SK-N-SH (cell line): ENCODE data around the gene TP73. TPM values are rescaled to one million over a fixed set of nuclear protein-coding genes. Genes with fewer than 3 reads are reported as not detected.

Experiments used
- CTCF ChIA-PET: fragments of 300-600, 350-600 bp; formaldehyde crosslinking; extraction: SDS; loops from one replicate; lab custom pipeline; 2021; lab: Yijun Ruan, JAX
- POLR2A ChIA-PET: fragments of 350-600 bp; sonication (Branson Sonifier 250); formaldehyde crosslinking; extraction: SDS; loops from one replicate; lab custom pipeline; 2020; ENCODE audit warnings: antibody characterized with exemption, inconsistent platforms; lab: Yijun Ruan, JAX
- DNase-seq: peaks from one replicate; pipeline ENCODE4 v3.0.0; 2012
- H2AFZ ChIP-seq: fragments of 200-600 bp; sonication (generic); 2 replicates; pipeline ENCODE4 v1.8.1; 2016; ENCODE audit warnings: antibody characterized with exemption, mild to moderate bottlenecking, low read depth
- H3F3A ChIP-seq: fragments of 200-600 bp; sonication (generic); replicated peaks from 2 replicates; pipeline ENCODE3; 2016; ENCODE audit warnings: antibody characterized with exemption, mild to moderate bottlenecking; ENCODE audit not compliant: insufficient read depth
- H3K27ac ChIP-seq, 2 experiments: fragments of 200-500 bp in 1 of 2; fragments of 200-600 bp in 1 of 2; sonication (Bioruptor generic) in 1 of 2; sonication (generic), shearing (Covaris generic) in 1 of 2; 2 replicates each; pipeline versions ENCODE4 v1.5.1 to v1.6.1; 2014 to 2016; ENCODE audit warnings: low read depth in 2 of 2, inconsistent platforms in 1 of 2, low read length in 1 of 2, mild to moderate bottlenecking in 1 of 2, mixed read lengths in 1 of 2
- H3K27me3 ChIP-seq: fragments of 200-600 bp; sonication (generic), shearing (Covaris generic); 2 replicates; pipeline ENCODE4 v1.6.1; 2016; ENCODE audit warnings: mixed run types; ENCODE audit not compliant: insufficient read depth
- H3K36me3 ChIP-seq, 2 experiments: fragments of 200-500 bp in 1 of 2; fragments of 200-600 bp in 1 of 2; sonication (Bioruptor generic) in 1 of 2; sonication (generic) in 1 of 2; replicated peaks in 1 of 2; 2 replicates each; pipeline versions ENCODE3 to v1.5.1; 2014 to 2016; ENCODE audit warnings: low read length in 1 of 2, mild to moderate bottlenecking in 1 of 2; ENCODE audit not compliant: insufficient read depth in 2 of 2, control insufficient read depth in 1 of 2
- H3K4me1 ChIP-seq, 2 experiments: fragments of 200-500 bp in 1 of 2; fragments of 200-600 bp in 1 of 2; sonication (Bioruptor generic) in 1 of 2; sonication (generic), shearing (Covaris generic) in 1 of 2; 2 replicates each; pipeline versions ENCODE4 v1.5.1 to v1.6.1; 2014 to 2016; ENCODE audit warnings: low read depth in 1 of 2, low read length in 1 of 2, mixed run types in 1 of 2; ENCODE audit not compliant: insufficient read depth in 2 of 2, control insufficient read depth in 1 of 2
- H3K4me2 ChIP-seq: fragments of 200-600 bp; sonication (generic), shearing (Covaris generic); 2 replicates; pipeline ENCODE4 v1.6.1; 2017; ENCODE audit warnings: mixed run types
- H3K4me3 ChIP-seq, 2 experiments: fragments of 200-500 bp in 1 of 2; fragments of 200-600 bp in 1 of 2; sonication (Bioruptor generic) in 1 of 2; sonication (generic), shearing (Covaris generic) in 1 of 2; 2 replicates each; pipeline versions ENCODE4 v1.5.1 to v1.8.1; 2014 to 2016; ENCODE audit warnings: low read depth in 2 of 2, inconsistent platforms in 1 of 2, low read length in 1 of 2, mild to moderate bottlenecking in 1 of 2, mixed read lengths in 1 of 2, moderate library complexity in 1 of 2
- H3K79me2 ChIP-seq: fragments of 200-600 bp; sonication (generic); 2 replicates; pipeline ENCODE4 v1.8.1; 2017; ENCODE audit warnings: mild to moderate bottlenecking; ENCODE audit not compliant: insufficient read depth
- H3K9ac ChIP-seq: fragments of 200-600 bp; sonication (generic); 2 replicates; pipeline ENCODE4 v1.6.1; 2017; ENCODE audit warnings: mixed run types
- H3K9me2 ChIP-seq: fragments of 200-600 bp; sonication (generic); 2 replicates; pipeline ENCODE4 v1.6.1; 2017; ENCODE audit warnings: mixed run types
- H3K9me3 ChIP-seq: fragments of 200-600 bp; sonication (generic); 2 replicates; pipeline ENCODE4 v1.6.1; 2017; ENCODE audit warnings: mixed run types, mild to moderate bottlenecking, moderate library complexity
- H4K20me1 ChIP-seq: fragments of 200-600 bp; sonication (generic); 2 replicates; pipeline ENCODE4 v1.6.1; 2017; ENCODE audit warnings: mild to moderate bottlenecking, mixed run types; ENCODE audit not compliant: insufficient read depth
- CTCF ChIP-seq: fragments of 200-600 bp; sonication (generic); IDR thresholded peaks from 2 replicates; pipeline ENCODE4 v1.6.1; 2017; ENCODE audit warnings: antibody characterized with exemption, mild to moderate bottlenecking, moderate library complexity
- EP300 ChIP-seq, 2 experiments: IDR thresholded peaks; 2 replicates each; pipeline versions ENCODE4 v1.4.0 to v1.6.1; 2012; ENCODE audit warnings: borderline replicate concordance in 1 of 2, low read depth in 1 of 2, low read length in 1 of 2
- FOXM1 ChIP-seq: IDR thresholded peaks from 2 replicates; pipeline ENCODE4 v1.4.0; 2012; ENCODE audit warnings: low read depth, mild to moderate bottlenecking
- GABPA ChIP-seq: IDR thresholded peaks from 2 replicates; pipeline ENCODE4 v1.4.0; 2012; ENCODE audit warnings: low read depth, mild to moderate bottlenecking
- JUND ChIP-seq: IDR thresholded peaks from 2 replicates; pipeline ENCODE4 v1.4.0; 2012
- MAX ChIP-seq: IDR thresholded peaks from 2 replicates; pipeline ENCODE4 v1.4.0; 2012; ENCODE audit warnings: low read depth
- MEF2A ChIP-seq: IDR thresholded peaks from 2 replicates; pipeline ENCODE4 v1.4.0; 2012; ENCODE audit warnings: low read depth, borderline replicate concordance
- NFIC ChIP-seq: IDR thresholded peaks from 2 replicates; pipeline ENCODE4 v1.4.0; 2012; ENCODE audit warnings: borderline replicate concordance
- NRF1 ChIP-seq: IDR thresholded peaks from 2 replicates; pipeline ENCODE4 v1.6.1; 2012; ENCODE audit warnings: low read depth, mild to moderate bottlenecking, low read length
- POLR2AphosphoS5 ChIP-seq: IDR thresholded peaks from 2 replicates; pipeline ENCODE4 v1.6.1; 2012; ENCODE audit warnings: low read depth, low read length
- RXRA ChIP-seq: IDR thresholded peaks from 2 replicates; pipeline ENCODE4 v1.4.0; 2012; ENCODE audit warnings: low read depth, mild to moderate bottlenecking, borderline replicate concordance
- TEAD4 ChIP-seq: IDR thresholded peaks from 2 replicates; pipeline ENCODE4 v1.4.0; 2012; ENCODE audit warnings: mild to moderate bottlenecking, borderline replicate concordance; ENCODE audit not compliant: insufficient read depth
- ZBTB33 ChIP-seq: IDR thresholded peaks from 2 replicates; pipeline ENCODE4 v1.4.0; 2012; ENCODE audit warnings: low read depth, borderline replicate concordance
- WGBS: methylation state at CpG from one replicate; pipeline ENCODE4 v1.1.6; 2017; ENCODE audit warnings: low lambda C conversion rate; 5-methylcytosine and 5-hydroxymethylcytosine counted together
- polyA plus RNA-seq, 3 experiments: library from polyadenylated mRNA; depleted of rRNA; stranded (reverse); fragments of >200 nt; gene quantifications; 2 replicates each; pipeline ENCODE4 v1.2.3, GENCODE V29; 2012
- TF ChIP-seq, protein P1 (sequence below): fragments of 150-350 bp; IDR thresholded peaks from 2 replicates; pipeline ENCODE4 v1.6.1; 2016; ENCODE audit warnings: mild to moderate bottlenecking, low read depth, low read length
- TF ChIP-seq, protein P2 (sequence below): IDR thresholded peaks from 2 replicates; pipeline ENCODE4 v1.6.1; 2012; ENCODE audit warnings: mild to moderate bottlenecking, low read depth, low read length, moderate library complexity
- TF ChIP-seq, protein P3 (sequence below): IDR thresholded peaks from 2 replicates; pipeline ENCODE4; 2012

TP73 gene
- polyA plus RNA-seq, 1 of the 3 experiments (the other 2 are of a cell fraction): 0.64 TPM

DNA sequence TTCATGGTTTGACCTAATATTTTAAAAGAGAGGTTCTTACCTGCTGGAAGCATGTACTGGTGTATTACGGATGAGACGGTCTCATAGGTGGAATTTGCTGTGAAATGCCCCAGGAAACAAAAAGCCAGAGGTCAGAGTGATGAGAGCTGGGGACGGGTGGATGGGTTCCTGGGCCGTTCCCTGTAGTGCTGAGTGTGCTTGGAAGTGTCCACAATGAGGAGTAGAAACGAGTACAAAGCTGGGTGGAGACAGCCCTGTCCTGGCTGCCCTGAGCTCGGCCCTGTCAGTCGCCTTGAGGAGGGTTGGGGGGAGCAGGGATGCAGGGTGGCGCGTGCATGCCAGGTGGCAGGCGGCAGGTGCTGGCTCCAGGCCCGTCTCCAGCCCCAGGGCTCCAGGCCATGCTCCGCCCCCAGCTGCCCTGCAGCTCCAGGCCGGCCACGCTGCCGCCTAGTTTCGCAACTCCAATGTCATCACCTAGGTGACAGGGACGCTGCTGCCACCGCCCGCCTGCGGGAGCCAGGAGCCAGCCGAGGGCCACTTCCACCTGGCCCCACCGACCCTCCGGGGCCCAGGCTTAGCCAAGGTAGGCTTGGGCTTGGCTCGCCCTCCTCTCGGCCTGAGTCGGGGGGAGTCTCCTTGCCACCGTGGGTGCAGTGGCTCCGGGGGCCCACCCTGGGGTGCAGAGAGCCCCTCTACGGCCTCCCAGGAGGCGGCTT lies 16.4 kb downstream of the TP73 start:
- WGBS: 60% methylated on average over 7 of the region's 30 CpGs
- Histone ChIP-seq H2AFZ (no peak overlapping the region), H3K36me3 (no peaks in the 10 kb centered on the region), H3K4me3 (no peak overlapping the region), H3K27me3 (no peaks in the 10 kb centered on the region), H3K9me2 (no peaks in the 10 kb centered on the region), H4K20me1 (no peaks in the 10 kb centered on the region), H3K4me1 (peaks cover 0 to 21% of the 10 kb centered on the region in 2 experiments; a peak in 1 of 4 replicates), H3F3A (no peaks in the 10 kb centered on the region), H3K4me2 (no peak overlapping the region), H3K27ac (no peak overlapping the region), H3K9me3 (no peaks in the 10 kb centered on the region), H3K79me2 (no peaks in the 10 kb centered on the region), H3K9ac (no peak overlapping the region)
- TF ChIP-seq, protein P1, sequence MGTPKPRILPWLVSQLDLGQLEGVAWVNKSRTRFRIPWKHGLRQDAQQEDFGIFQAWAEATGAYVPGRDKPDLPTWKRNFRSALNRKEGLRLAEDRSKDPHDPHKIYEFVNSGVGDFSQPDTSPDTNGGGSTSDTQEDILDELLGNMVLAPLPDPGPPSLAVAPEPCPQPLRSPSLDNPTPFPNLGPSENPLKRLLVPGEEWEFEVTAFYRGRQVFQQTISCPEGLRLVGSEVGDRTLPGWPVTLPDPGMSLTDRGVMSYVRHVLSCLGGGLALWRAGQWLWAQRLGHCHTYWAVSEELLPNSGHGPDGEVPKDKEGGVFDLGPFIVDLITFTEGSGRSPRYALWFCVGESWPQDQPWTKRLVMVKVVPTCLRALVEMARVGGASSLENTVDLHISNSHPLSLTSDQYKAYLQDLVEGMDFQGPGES: no peak
- TF ChIP-seq ZBTB33 (no peak), NRF1 (no peak), CTCF (no peak), FOXM1 (no peak), RXRA (no peak), JUND (no peak), EP300 (IDR thresholded peaks at IDR 0.05; ENCODE audit: borderline replicate concordance in 1 of 2, low read depth in 1 of 2, low read length in 1 of 2) (no peak), MAX (no peak), GABPA (no peak), TEAD4 (no peak)
- ChIA-PET CTCF (interaction anchor here (0.7 to 1.5 kb wide), 4 partner anchors 9 to 56 kb away, joined by 3 to 6 read pairs (median 5); no protein-coding TSS in a partner anchor), POLR2A (no interaction called here)
- no peak for DNase-seq

DNA sequence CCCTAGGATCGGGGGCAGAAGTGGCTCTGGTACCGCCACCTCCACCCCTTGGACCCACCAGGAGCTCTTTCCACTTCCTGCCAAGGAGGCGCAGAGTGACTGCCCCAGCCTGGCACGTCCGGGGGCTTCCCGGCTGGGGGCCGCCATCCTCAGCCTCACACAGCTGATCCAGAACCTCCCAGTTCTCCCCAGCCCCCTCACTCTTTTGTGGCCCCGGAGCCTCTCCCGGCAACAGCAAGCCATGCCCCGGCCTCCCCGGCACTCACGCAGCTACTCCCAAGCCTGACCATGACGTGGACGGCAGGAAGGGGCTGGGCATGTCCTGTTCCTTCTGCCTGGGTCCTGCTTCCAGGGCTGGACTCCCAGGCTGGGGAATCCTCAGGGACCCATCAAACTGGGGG lies 17.1 kb downstream of the TP73 start:
- ChIA-PET POLR2A (no interaction called here), CTCF (interaction anchor here (1.5 kb wide), 2 partner anchors 26 to 55 kb away, joined by 6 read pairs; no protein-coding TSS in a partner anchor)
- Histone ChIP-seq H3K36me3 (no peaks in the 10 kb centered on the region), H3K27ac (no peak overlapping the region), H3K79me2 (no peaks in the 10 kb centered on the region), H3K4me2 (no peak overlapping the region), H3F3A (no peaks in the 10 kb centered on the region), H3K9ac (no peak overlapping the region), H3K4me3 (no peak overlapping the region), H3K27me3 (no peaks in the 10 kb centered on the region), H3K9me2 (no peaks in the 10 kb centered on the region), H3K4me1 (peaks cover 0 to 21% of the 10 kb centered on the region in 2 experiments; a peak in 1 of 4 replicates), H3K9me3 (no peaks in the 10 kb centered on the region), H4K20me1 (no peaks in the 10 kb centered on the region), H2AFZ (no peak overlapping the region)
- 89% methylated on average over 7 of the region's 14 CpGs for WGBS
- DNase-seq: no peak
- TF ChIP-seq MEF2A (no peak), NFIC (no peak), GABPA (no peak), POLR2AphosphoS5 (no peak), EP300 (IDR thresholded peaks at IDR 0.05; ENCODE audit: borderline replicate concordance in 1 of 2, low read depth in 1 of 2, low read length in 1 of 2) (no peak), FOXM1 (no peak), MAX (no peak)
- TF ChIP-seq, protein P2, sequence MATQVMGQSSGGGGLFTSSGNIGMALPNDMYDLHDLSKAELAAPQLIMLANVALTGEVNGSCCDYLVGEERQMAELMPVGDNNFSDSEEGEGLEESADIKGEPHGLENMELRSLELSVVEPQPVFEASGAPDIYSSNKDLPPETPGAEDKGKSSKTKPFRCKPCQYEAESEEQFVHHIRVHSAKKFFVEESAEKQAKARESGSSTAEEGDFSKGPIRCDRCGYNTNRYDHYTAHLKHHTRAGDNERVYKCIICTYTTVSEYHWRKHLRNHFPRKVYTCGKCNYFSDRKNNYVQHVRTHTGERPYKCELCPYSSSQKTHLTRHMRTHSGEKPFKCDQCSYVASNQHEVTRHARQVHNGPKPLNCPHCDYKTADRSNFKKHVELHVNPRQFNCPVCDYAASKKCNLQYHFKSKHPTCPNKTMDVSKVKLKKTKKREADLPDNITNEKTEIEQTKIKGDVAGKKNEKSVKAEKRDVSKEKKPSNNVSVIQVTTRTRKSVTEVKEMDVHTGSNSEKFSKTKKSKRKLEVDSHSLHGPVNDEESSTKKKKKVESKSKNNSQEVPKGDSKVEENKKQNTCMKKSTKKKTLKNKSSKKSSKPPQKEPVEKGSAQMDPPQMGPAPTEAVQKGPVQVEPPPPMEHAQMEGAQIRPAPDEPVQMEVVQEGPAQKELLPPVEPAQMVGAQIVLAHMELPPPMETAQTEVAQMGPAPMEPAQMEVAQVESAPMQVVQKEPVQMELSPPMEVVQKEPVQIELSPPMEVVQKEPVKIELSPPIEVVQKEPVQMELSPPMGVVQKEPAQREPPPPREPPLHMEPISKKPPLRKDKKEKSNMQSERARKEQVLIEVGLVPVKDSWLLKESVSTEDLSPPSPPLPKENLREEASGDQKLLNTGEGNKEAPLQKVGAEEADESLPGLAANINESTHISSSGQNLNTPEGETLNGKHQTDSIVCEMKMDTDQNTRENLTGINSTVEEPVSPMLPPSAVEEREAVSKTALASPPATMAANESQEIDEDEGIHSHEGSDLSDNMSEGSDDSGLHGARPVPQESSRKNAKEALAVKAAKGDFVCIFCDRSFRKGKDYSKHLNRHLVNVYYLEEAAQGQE: no peak
- TF ChIP-seq, protein P3, sequence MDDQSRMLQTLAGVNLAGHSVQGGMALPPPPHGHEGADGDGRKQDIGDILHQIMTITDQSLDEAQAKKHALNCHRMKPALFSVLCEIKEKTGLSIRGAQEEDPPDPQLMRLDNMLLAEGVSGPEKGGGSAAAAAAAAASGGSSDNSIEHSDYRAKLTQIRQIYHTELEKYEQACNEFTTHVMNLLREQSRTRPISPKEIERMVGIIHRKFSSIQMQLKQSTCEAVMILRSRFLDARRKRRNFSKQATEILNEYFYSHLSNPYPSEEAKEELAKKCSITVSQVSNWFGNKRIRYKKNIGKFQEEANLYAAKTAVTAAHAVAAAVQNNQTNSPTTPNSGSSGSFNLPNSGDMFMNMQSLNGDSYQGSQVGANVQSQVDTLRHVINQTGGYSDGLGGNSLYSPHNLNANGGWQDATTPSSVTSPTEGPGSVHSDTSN: no peak
